Small intestine (tissue), 7 donors: ENCODE data around the gene DEAF1. TPM values are rescaled to one million over a fixed set of nuclear protein-coding genes. Genes with fewer than 3 reads are reported as not detected.

ENCODE experiments used
- DNase-seq, 2 donors: peaks; one replicate each; pipeline versions ENCODE4 v3.0.0 to v3.0.0-alpha.2; 2013
- FAIRE-seq: peaks from 2 replicates; lab custom pipeline; 2012; peaks lifted over from hg19 to GRCh38; lab: Jason Lieb, UNC
- H3K27ac ChIP-seq, 3 donors: one replicate each; pipeline ENCODE4 v1.5.1; 2013; ENCODE audit warnings: low read length in 2 of 3, mild to moderate bottlenecking in 2 of 3, control low read depth in 1 of 3, inconsistent platforms in 1 of 3, low read depth in 1 of 3, moderate library complexity in 1 of 3
- H3K27me3 ChIP-seq, 3 donors: one replicate each; pipeline ENCODE4 v1.6.1; 2013; ENCODE audit warnings: low read length in 3 of 3, inconsistent platforms in 1 of 3; ENCODE audit not compliant: control insufficient read depth in 3 of 3, insufficient read depth in 3 of 3
- H3K36me3 ChIP-seq, 3 donors: one replicate each; pipeline ENCODE4 v1.6.1; 2013; ENCODE audit warnings: low read length in 3 of 3, inconsistent platforms in 1 of 3, low read depth in 1 of 3, mild to moderate bottlenecking in 1 of 3, moderate library complexity in 1 of 3; ENCODE audit not compliant: control insufficient read depth in 3 of 3, insufficient read depth in 2 of 3
- H3K4me1 ChIP-seq, 3 donors: one replicate each; pipeline ENCODE4 v1.6.1; 2013; ENCODE audit warnings: low read length in 2 of 3, inconsistent platforms in 1 of 3, low read depth in 1 of 3, mild to moderate bottlenecking in 1 of 3, moderate library complexity in 1 of 3; ENCODE audit not compliant: control insufficient read depth in 3 of 3, insufficient read depth in 2 of 3
- H3K4me3 ChIP-seq, 3 donors: one replicate each; pipeline ENCODE4 v1.5.1; 2013; ENCODE audit warnings: low read length in 3 of 3, control low read depth in 1 of 3, inconsistent platforms in 1 of 3, low read depth in 1 of 3, mild to moderate bottlenecking in 1 of 3, moderate library complexity in 1 of 3
- H3K9me3 ChIP-seq, 2 donors: one replicate each; pipeline ENCODE4 v1.6.1; 2013; ENCODE audit warnings: low read depth in 1 of 2, low read length in 1 of 2; ENCODE audit not compliant: control insufficient read depth in 2 of 2, insufficient read depth in 1 of 2
- WGBS, 3 donors: extraction: QIAGEN DNeasy Blood & Tissue Kit; methylation state at CpG; one replicate each; pipeline ENCODE4 v1.1.7; 2013; 5-methylcytosine and 5-hydroxymethylcytosine counted together
- polyA plus RNA-seq, 4 donors: library from polyadenylated mRNA; stranded (reverse) in 3 of 4; unstranded in 1 of 4; fragments of 200-250 nt in 3 of 4; fragments of 120-200 nt in 1 of 4; gene quantifications; one replicate each; pipeline versions ENCODE4 v1.2.1 to v1.2.3, GENCODE V29; 2013
- donor health status: healthy with polysubstance abuse.
- donor health status: control.
- donor health status: control.
- donor health status: Bipolar disorder and iron deficiency.
- donor health status: healthy.

DEAF1 gene
- polyA plus RNA-seq, 4 donors, result 18.2 to 39.6 (median 29.4) TPM

DNA sequence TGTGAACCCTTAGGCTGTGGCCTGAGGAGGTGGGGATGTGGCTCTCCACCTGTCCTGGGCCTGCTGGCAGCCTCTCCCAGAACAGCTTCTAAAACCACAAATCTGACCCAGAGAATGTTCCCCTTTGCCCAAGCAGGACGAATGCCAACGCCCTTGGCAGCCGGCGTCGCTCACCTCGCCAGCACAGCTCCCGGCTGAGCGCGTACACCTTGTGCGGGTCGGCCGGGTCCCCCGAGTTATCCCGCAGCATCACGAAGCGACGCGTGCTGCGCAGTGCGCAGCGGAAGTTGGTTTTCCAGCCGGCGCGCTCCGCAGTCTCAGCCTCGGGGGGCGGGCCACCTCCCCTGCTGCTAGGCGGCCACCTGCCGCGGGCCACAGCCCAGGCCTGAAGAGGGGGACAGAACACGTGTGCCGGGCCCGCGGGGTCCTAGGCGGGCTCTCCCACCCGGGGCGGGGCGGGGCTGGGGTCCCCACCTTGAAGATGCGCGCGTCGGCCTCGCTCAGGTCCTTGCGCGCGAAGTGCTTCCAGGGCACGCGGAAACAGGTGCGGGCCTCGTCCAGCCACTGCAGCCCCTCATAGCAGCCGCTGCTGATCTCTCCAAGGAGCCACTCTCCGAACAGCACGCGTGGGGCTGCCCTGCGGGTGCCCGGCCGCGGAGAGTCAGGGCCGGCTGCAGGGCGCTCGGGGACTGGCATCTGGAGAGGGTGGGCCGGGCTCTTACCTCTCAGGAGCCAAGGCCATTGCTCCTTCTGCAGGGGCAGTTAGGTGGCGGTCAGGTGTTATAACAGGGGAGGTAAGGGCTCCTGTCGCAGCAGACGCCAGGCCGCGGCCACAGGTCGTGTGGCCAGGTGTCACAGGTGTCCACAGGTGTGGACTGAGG lies 80.2 kb downstream of the DEAF1 start:
- peaks cover 4 to 33% (median 7%) of the 10 kb centered on the region in 3 donors for H3K4me1 ChIP-seq
- FAIRE-seq, result no peak
- peak overlapping the region; percentile 84 to 96 (median 94) for H3K27ac ChIP-seq
- H3K27me3 ChIP-seq, result no peaks in the 10 kb centered on the region
- DNase-seq, result peak in 1 of 2 donors; percentile 54
- H3K9me3 ChIP-seq, result no peaks in the 10 kb centered on the region
- H3K4me3 ChIP-seq, result peak overlapping the region; percentile 59 to 77 (median 74)
- peaks cover 12 to 87% (median 17%) of the 10 kb centered on the region in 3 donors for H3K36me3 ChIP-seq
- 18 to 50% (median 23%) methylated on average over 62 to 68 of the region's 68 CpGs for WGBS, 3 donors

DNA sequence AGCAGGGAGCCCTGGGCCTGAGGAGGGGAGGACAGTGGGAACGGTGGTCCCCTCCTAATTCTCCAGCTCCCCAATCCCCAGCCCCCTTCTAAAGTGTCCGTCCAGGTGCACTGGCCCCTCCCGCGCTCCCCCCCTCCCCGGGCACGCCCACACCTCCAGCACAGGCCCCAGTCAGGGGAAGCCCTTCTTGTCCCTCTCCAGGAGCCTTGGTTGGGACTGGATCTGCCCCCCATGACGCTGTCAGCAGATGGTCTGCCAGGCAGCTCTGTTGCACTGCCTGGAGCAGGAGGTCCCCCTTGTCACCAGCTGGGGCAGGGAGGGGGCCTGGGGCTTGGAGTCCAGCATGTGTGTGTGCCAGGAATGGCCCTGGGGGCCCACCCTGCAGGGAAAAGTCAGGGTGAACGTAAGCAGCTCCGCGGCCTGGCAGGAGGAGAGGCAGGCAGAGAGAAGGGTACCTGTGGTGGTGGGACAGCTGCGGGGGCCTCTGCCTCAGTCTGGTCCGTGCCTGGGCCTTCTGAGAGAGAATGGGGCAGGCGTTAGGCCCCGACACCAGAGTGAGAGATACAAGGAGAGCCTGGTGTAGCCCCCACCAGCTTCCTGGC lies 80.9 kb downstream of the DEAF1 start:
- H3K27ac ChIP-seq, result peak overlapping the region; percentile 59 to 96 (median 84)
- WGBS, 3 donors, result 27 to 63% (median 52%) methylated on average over 10 to 14 of the region's 14 CpGs
- DNase-seq, result no peak
- peak overlapping the region in 1 of 3 donors; percentile 59 for H3K4me3 ChIP-seq
- H3K27me3 ChIP-seq, result no peaks in the 10 kb centered on the region
- peaks cover 4 to 33% (median 7%) of the 10 kb centered on the region in 3 donors for H3K4me1 ChIP-seq
- peaks cover 13 to 87% (median 21%) of the 10 kb centered on the region in 3 donors for H3K36me3 ChIP-seq
- no peak for FAIRE-seq
- no peaks in the 10 kb centered on the region for H3K9me3 ChIP-seq

DNA sequence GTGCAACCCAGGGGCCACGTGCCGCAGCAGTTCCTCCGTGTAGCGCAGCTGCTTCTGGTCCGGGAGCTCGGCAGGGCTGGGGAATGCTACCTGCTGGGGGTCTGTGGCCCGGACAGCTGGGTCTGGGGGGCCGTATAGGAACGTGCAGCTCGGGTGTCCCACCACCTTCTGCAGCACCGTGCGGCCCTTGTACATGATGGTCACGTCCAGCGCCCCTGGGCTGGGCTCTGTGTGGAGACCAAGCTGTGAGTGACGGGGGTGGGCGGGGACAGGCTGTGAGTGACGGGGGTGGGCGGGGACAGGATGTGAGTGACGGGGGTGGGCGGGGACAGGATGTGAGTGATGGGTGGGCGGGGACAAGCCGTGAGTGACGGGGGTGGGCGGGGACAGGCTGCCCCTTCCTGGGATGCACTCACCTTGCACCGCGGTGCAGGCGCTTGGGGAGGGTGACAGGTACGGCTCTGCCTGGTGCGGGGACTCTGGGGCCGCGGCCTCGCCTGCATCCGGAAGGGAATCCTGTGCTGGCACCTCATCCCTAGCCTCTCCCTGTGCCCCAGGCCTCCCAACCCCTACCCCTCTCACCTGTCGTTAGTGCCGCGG lies 81.6 kb downstream of the DEAF1 start:
- peaks cover 4 to 33% (median 7%) of the 10 kb centered on the region in 3 donors for H3K4me1 ChIP-seq
- FAIRE-seq (no peak), DNase-seq (peak; percentile 74 to 86)
- H3K27me3 ChIP-seq, result no peaks in the 10 kb centered on the region
- H3K27ac ChIP-seq, result peak overlapping the region; percentile 59 to 96 (median 92)
- no peaks in the 10 kb centered on the region for H3K9me3 ChIP-seq
- H3K36me3 ChIP-seq, result peaks cover 19 to 87% (median 22%) of the 10 kb centered on the region in 3 donors
- peak overlapping the region in 1 of 3 donors; percentile 59 for H3K4me3 ChIP-seq
- 21 to 47% (median 30%) methylated on average over 25 to 36 of the region's 36 CpGs for WGBS, 3 donors

DNA sequence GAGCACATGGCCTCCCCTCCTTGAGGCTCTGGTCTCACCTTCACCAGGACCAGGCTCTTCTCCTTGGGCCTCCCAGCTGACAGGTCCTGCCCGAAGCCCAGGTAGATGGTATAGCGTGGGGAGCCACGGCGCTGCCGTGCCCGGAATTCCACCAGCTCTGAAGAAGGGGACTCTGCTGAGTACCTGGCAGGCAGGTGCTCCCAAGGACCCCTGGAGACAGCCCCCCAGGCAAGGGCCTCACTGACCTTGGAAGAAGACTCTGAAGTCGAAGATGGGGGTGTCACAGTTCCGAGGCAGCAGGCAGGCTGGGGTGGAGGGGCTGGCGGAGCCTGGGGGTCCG lies 82.1 kb downstream of the DEAF1 start:
- peaks cover 4 to 33% (median 7%) of the 10 kb centered on the region in 3 donors for H3K4me1 ChIP-seq
- WGBS, 3 donors, result 72 to 88% (median 84%) methylated on average over 10 of the region's 10 CpGs

DNA sequence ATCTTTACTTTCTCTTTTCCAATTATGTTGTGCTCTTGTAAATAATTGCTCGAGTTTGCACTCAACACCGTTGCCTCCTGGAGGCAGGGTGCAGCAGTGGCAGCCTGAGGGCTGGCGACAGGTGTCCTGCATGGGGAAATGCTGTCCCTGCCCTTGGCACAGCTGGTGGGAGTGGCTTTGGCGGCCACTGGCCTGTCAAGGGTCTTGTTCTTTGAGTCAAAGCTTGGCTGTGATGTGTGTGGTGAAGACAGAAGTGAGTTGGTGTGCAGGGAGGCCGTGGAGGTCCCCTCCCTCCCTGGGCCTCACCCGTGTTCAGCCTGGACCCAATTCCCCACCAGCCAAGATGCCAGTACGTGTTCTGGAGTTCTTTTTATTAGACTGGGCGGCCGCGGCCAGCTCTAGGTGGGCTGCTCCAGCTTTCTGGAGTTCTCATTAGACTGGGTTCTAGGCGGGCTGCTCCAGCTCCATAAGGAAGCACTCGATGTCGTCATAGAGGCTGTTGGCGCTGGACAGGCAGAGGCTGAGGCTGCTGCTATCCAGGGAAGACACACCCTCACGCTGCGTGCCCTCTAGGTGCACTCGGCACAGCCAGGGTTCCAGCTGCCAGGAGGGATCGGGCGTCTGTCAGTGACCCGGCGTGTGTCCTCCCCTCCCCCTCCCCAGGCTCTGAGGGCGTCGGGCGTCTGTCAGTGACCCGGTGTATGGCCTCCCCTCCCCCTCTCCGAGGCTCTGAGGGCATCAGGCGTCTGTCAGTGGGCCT lies 82.6 kb downstream of the DEAF1 start:
- H3K4me1 ChIP-seq, result peaks cover 4 to 33% (median 7%) of the 10 kb centered on the region in 3 donors
- peak overlapping the region; percentile 44 to 95 (median 92) for H3K27ac ChIP-seq
- WGBS, 3 donors, result 20 to 55% (median 51%) methylated on average over 27 of the region's 27 CpGs
- H3K27me3 ChIP-seq, result no peaks in the 10 kb centered on the region
- peaks cover 28 to 88% (median 29%) of the 10 kb centered on the region in 3 donors for H3K36me3 ChIP-seq
- DNase-seq (peak; percentile 57 to 90), FAIRE-seq (no peak)
- H3K4me3 ChIP-seq, result no peak overlapping the region
- H3K9me3 ChIP-seq, result no peaks in the 10 kb centered on the region

More for the DNA sequence above, 82.1 kb downstream of the DEAF1 start:
- no peak for FAIRE-seq
- DNase-seq, result no peak
- H3K27ac ChIP-seq, result peak overlapping the region; percentile 44 to 95 (median 92)
- H3K36me3 ChIP-seq, result peaks cover 24 to 87% (median 26%) of the 10 kb centered on the region in 3 donors
- no peaks in the 10 kb centered on the region for H3K9me3 ChIP-seq
- H3K27me3 ChIP-seq, result no peaks in the 10 kb centered on the region
- no peak overlapping the region for H3K4me3 ChIP-seq

DNA sequence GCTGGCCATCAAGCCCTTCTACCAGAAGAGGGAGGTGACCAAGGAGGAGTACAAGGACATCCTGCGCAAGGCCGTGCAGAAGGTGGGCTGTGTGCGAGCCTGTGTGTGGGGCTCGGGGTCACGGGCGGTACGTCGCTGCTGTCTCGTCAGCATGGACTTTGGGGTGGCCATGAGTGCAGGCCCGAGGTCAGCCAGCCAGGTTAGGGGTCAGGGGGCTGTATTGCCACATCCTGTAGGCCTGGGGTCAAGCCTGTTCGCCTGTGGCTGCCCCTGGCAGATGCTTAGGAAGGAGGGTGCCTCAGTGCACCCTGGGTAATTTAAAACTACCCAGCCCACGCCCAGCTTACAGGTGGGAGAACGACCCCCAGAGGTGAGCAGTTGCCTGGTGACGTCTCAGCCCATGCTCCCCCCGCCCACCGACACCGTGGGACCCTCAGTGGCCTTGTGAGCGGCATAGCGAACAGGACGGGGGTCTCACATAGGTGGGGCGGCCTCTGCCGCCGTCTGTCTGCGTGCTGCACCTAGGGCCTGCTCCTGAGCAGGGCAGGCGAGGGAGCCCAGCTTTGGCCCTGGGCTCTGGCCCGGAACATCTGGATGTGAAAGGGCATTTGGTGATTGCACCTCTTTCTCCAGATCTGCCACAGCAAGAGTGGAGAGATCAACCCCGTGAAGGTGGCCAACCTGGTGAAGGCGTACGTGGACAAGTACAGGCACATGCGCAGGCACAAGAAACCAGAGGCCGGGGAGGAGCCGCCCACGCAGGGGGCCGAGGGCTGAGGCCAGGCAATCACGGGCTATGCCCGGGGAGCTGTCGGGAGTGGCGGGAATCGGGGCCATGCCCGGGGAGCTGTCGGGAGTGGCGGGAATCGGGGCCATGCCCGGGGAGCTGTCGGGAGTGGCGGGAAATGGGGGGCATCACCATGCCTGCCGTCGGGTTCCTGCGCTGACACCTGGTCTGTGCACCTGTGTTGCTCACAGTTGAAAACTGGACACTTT lies 83.7 kb downstream of the DEAF1 start:
- Histone ChIP-seq H3K27me3 (no peaks in the 10 kb centered on the region), H3K36me3 (peaks cover 33 to 89% (median 35%) of the 10 kb centered on the region in 3 donors), H3K4me3 (no peak overlapping the region), H3K4me1 (peaks cover 4 to 28% (median 7%) of the 10 kb centered on the region in 3 donors), H3K27ac (peak overlapping the region in 2 of 3 donors; percentile 92 to 95), H3K9me3 (no peaks in the 10 kb centered on the region)
- WGBS, 3 donors, result 61 to 73% (median 66%) methylated on average over 44 to 49 of the region's 49 CpGs
- FAIRE-seq (no peak), DNase-seq (no peak)

DNA sequence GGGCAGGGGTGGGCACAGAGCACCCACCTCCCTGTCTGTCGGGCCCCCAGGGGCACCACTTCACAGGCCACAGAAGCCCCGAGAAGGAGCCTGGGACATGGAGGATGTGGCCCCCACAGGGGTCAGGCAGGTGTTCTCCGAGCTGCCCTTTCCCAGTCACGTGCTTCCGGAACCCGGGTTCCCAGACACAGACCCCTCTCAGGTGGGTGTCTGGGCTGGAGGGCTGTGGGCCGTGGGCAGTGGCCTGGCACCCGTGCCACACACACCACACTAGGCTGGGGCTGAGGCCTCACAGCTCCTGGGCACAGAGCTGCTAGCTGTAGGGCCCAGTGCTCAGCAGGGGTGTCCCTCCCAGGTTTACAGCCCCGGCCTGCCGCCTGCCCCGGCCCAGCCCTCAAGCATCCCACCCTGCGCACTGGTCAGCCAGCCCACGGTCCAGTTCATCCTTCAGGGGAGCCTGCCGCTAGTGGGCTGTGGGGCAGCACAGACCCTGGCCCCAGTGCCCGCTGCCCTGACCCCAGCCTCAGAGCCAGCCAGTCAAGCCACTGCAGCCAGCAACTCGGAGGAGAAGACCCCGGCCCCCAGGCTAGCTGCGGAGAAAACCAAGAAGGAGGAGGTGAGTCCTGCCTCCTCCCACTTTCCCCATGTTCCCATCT lies 84.7 kb downstream of the DEAF1 start:
- WGBS, 3 donors, result 93 to 95% (median 94%) methylated on average over 17 to 18 of the region's 18 CpGs

More for the DNA sequence above, 84.7 kb downstream of the DEAF1 start:
- Histone ChIP-seq H3K27me3 (no peaks in the 10 kb centered on the region), H3K27ac (no peak overlapping the region), H3K36me3 (peaks cover 39 to 97% (median 43%) of the 10 kb centered on the region in 3 donors), H3K4me1 (peaks cover 4 to 21% (median 7%) of the 10 kb centered on the region in 3 donors), H3K4me3 (no peak overlapping the region), H3K9me3 (no peaks in the 10 kb centered on the region)
- DNase-seq, result no peak
- no peak for FAIRE-seq
